Vagina (tissue), 2 donors: ENCODE results near the gene NHSL2. TPM values are rescaled to one million over a fixed set of nuclear protein-coding genes. Genes with fewer than 3 reads are reported as not detected.
A peak's percentile ranks its signal among the peaks of the same experiment; 100 is the strongest.

Source experiments
- DNase-seq, 2 donors: peaks; one replicate each; pipeline ENCODE4 v3.0.0-alpha.2; 2017; ENCODE audit errors: extremely low spot score in 2 of 2
- H3K27ac ChIP-seq: fragments of 200-600 bp; sonication (generic); one replicate; pipeline ENCODE4 v1.5.1; 2019
- H3K27me3 ChIP-seq: fragments of 200-600 bp; sonication (generic); one replicate; pipeline ENCODE4 v1.5.1; 2019
- H3K36me3 ChIP-seq, 2 donors: fragments of 200-600 bp; sonication (generic); one replicate each; pipeline ENCODE4 v1.5.1; 2017 to 2019
- H3K4me1 ChIP-seq: fragments of 200-600 bp; sonication (generic); one replicate; pipeline ENCODE4 v1.5.1; 2019
- H3K4me3 ChIP-seq, 2 donors: fragments of 200-600 bp; sonication (generic); 1 replicate in 1 of 2; 2 replicates in 1 of 2; pipeline ENCODE4 v1.5.1; 2016 to 2019
- H3K9me3 ChIP-seq: fragments of 200-600 bp; sonication (generic); one replicate; pipeline ENCODE4 v1.5.1; 2019
- CTCF ChIP-seq, 3 experiments: fragments of 450-650 bp in 2 of 3; fragments of 200-600 bp in 1 of 3; sonication (generic) in 1 of 3; IDR thresholded peaks; one replicate each; pipeline ENCODE4 v1.5.1; 2017 to 2019; ENCODE audit warnings: antibody characterized with exemption in 3 of 3, mild to moderate bottlenecking in 2 of 3, moderate library complexity in 2 of 3
- POLR2A ChIP-seq, 2 donors: fragments of 450-650 bp; IDR thresholded peaks; one replicate each; pipeline ENCODE4 v1.6.1; 2017; ENCODE audit warnings: antibody characterized with exemption in 2 of 2, mild to moderate bottlenecking in 2 of 2, moderate library complexity in 2 of 2
- POLR2AphosphoS5 ChIP-seq, 2 donors: sonication (generic); formaldehyde crosslinking; IDR thresholded peaks; one replicate each; pipeline ENCODE4 v1.9.0; 2017; ENCODE audit warnings: antibody characterized with exemption in 2 of 2, mild to moderate bottlenecking in 2 of 2, low read depth in 1 of 2; ENCODE audit not compliant: insufficient read depth in 1 of 2
- intact Hi-C: fragments of 100-400 bp; cut with DNase I; formaldehyde crosslinking; loops from one replicate; pipeline ENCODE4 v1.15.1; 2023
- total RNA-seq: library from RNA; depleted of rRNA; stranded (reverse); fragments of >200 nt; gene quantifications from one replicate; pipeline ENCODE4 v1.2.3, GENCODE V29; 2016

The NHSL2 gene
- total RNA-seq, 1 donor from 2014 or later, result 12.3 TPM

GRCh38 chrX:72127332-72127731 lies 216.7 kb downstream of the NHSL2 start:
- H3K27ac ChIP-seq, result peak overlapping the region; percentile 36
- peaks cover 15% of the 10 kb centered on the region for H3K4me1 ChIP-seq
- no peak for DNase-seq
- H3K9me3 ChIP-seq, result no peaks in the 10 kb centered on the region
- TF ChIP-seq CTCF (IDR thresholded peaks at IDR 0.05) (no peak), POLR2AphosphoS5 (IDR thresholded peaks at IDR 0.05; ENCODE audit: insufficient read depth in 1 of 2, low read depth in 1 of 2) (no peak), POLR2A (IDR thresholded peaks at IDR 0.05) (no peak)
- intact Hi-C loops, result no loop called here
- H3K36me3 ChIP-seq, result no peaks in the 10 kb centered on the region
- no peak overlapping the region for H3K4me3 ChIP-seq
- H3K27me3 ChIP-seq, result no peaks in the 10 kb centered on the region

- H3K36me3 ChIP-seq, result no peaks in the 10 kb centered on the region
- H3K4me1 ChIP-seq, result peaks cover 12% of the 10 kb centered on the region
- intact Hi-C loops, result no loop called here
- no peak overlapping the region for H3K4me3 ChIP-seq
- H3K9me3 ChIP-seq, result no peaks in the 10 kb centered on the region
- TF ChIP-seq CTCF (IDR thresholded peaks at IDR 0.05), result no peak
- TF ChIP-seq POLR2AphosphoS5 (IDR thresholded peaks at IDR 0.05; ENCODE audit: insufficient read depth in 1 of 2, low read depth in 1 of 2), result no peak
- no peak for TF ChIP-seq POLR2A (IDR thresholded peaks at IDR 0.05)
- DNase-seq, result no peak
- H3K27ac ChIP-seq, result no peak overlapping the region
- H3K27me3 ChIP-seq, result no peaks in the 10 kb centered on the region
Observed at GRCh38 chrX:72128183-72128834, 217.7 kb downstream of the NHSL2 start.

- intact Hi-C loops, result no loop called here
- Histone ChIP-seq H3K27me3 (no peaks in the 10 kb centered on the region), H3K36me3 (no peaks in the 10 kb centered on the region), H3K27ac (no peak overlapping the region), H3K4me3 (no peak overlapping the region), H3K4me1 (peaks cover 7% of the 10 kb centered on the region), H3K9me3 (no peaks in the 10 kb centered on the region)
- DNase-seq, result no peak
- TF ChIP-seq POLR2AphosphoS5 (IDR thresholded peaks at IDR 0.05; ENCODE audit: insufficient read depth in 1 of 2, low read depth in 1 of 2) (no peak), CTCF (IDR thresholded peaks at IDR 0.05) (peak in 1 of 3 experiments; percentile 15), POLR2A (IDR thresholded peaks at IDR 0.05) (no peak)
Observed at GRCh38 chrX:72128881-72129280, 218.2 kb downstream of the NHSL2 start.

DNA sequence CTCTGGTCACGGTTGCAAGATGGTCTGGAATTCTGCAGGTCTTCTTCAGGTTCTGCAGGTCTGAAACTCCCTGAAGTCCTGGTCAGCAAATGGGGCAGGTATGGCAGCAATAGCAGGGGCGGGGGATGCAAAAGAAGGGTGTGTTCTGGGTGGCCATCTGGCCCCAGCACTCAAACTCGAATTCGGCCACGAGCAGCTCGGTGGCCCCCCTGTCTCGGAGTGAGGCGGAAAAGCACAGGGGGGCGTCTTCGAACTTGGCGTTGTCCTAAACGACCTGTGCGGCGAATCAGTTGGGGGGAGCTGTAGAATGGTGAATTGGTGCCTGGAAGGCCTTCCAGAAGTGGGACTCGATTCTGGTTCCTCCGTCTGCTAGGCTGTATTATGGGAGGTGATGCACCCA lies 219.0 kb downstream of the NHSL2 start:
- Histone ChIP-seq H3K27me3 (no peaks in the 10 kb centered on the region), H3K9me3 (no peaks in the 10 kb centered on the region), H3K4me1 (peaks cover 7% of the 10 kb centered on the region), H3K36me3 (no peaks in the 10 kb centered on the region), H3K27ac (no peak overlapping the region), H3K4me3 (no peak overlapping the region)
- TF ChIP-seq CTCF (IDR thresholded peaks at IDR 0.05) (no peak), POLR2A (IDR thresholded peaks at IDR 0.05) (no peak), POLR2AphosphoS5 (IDR thresholded peaks at IDR 0.05; ENCODE audit: insufficient read depth in 1 of 2, low read depth in 1 of 2) (no peak)
- intact Hi-C loops, result no loop called here
- DNase-seq, result no peak

DNA sequence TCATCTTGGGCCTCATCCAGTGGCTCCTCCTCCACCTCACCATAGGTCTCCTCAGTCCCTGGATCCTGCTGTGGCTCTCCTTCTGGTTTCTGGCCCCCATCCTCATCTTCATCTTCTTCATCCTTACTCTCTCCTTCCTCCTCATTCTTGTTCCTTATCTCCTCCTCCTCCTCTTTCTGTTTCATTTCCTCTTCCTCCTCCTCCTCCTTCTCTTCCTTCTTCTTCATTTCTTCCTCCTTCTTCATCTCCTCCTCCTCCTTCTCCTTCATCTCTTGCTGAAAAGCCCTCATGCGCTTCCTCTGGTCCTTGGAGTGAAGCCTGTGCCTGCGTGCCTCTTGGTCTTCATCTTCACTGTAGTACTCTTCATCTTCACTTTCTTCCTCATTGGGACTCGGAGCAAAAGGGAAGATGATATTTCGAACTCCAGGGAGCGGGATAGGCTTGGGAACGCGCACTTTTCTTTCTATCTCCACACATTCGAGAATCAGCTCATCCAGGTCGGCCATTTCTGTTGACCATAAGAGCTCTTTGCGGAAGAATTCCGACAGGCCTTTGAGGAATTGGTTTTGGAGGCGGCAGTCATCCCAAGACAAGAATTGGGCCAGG lies 219.6 kb downstream of the NHSL2 start:
- intact Hi-C loops, result no loop called here
- Histone ChIP-seq H3K36me3 (no peaks in the 10 kb centered on the region), H3K4me3 (peak overlapping the region in 1 of 2 donors; percentile 49), H3K9me3 (no peaks in the 10 kb centered on the region), H3K4me1 (peaks cover 7% of the 10 kb centered on the region), H3K27ac (peak overlapping the region; percentile 57), H3K27me3 (no peaks in the 10 kb centered on the region)
- TF ChIP-seq POLR2AphosphoS5 (IDR thresholded peaks at IDR 0.05; ENCODE audit: insufficient read depth in 1 of 2, low read depth in 1 of 2), result no peak
- TF ChIP-seq CTCF (IDR thresholded peaks at IDR 0.05), result no peak
- TF ChIP-seq POLR2A (IDR thresholded peaks at IDR 0.05), result no peak
- no peak for DNase-seq
